SHP77 treated with DMSO at 0.1 percent for 48 hours (cell line): ENCODE data around the gene TMC1.

ENCODE experiments used
- DNase-seq: peaks from one replicate; lab custom pipeline; 2025; lab: John Stamatoyannopoulos, UW

Gene TMC1

DNA sequence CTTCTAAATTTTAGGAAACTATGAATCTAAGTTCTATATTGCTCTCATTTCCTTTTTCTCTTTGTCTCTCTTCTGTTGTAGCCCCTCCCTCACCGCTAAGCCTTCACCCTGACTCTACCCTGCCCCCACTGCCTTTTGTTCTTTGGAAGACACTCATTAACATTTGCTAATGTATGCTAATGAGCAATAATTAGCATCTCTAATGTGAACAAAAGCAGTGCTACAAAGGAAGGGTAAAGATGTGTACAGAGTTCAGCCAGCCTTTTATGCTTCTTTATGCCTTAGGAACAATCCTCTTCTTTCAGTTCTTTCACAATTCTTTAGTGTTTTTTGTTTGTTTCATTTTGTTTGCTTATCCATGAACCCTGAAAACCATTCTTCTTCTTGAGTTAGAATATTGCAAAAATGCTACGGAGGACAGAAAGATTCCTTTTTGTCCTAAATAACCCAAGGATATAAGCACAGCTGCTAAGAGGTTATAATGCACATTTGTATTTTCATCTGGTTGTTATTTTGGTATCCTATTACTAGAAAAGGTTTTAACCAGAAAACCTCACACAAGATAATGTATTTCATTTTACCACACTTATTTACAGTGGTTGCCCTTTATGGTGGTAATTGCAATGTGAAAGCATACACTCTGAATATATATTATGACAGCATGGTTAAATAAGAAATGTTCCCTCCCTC, 159.3 kb downstream of the TMC1 start:
- no peak for DNase-seq

- DNase-seq = no peak
Measured at GRCh38 chr9:72681283-72681630, 159.8 kb downstream of the TMC1 start.

GRCh38 chr9:72684615-72685014, 163.2 kb downstream of the TMC1 start:
- DNase-seq = no peak

DNA sequence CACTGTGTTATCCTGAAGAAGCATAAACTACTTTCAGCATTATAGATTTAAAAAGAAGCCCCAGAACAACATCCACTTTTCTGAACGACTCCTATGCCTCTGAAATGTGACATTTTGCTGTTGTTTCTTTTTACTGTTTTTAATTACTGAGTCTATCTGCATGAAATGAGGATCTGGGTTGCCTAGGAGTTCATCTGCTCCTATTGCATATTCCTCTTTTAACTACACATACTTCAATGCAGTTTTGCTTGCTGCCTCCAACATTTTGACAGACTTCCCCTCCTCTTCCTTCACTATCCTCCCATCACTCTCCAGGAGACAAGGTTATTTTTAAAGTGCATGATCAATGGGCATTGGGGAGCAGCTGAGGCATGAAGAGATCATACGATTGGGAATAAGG, 164.5 kb downstream of the TMC1 start:
- DNase-seq = no peak

GRCh38 chr9:72687331-72687730, 165.9 kb downstream of the TMC1 start:
- DNase-seq = no peak

DNA sequence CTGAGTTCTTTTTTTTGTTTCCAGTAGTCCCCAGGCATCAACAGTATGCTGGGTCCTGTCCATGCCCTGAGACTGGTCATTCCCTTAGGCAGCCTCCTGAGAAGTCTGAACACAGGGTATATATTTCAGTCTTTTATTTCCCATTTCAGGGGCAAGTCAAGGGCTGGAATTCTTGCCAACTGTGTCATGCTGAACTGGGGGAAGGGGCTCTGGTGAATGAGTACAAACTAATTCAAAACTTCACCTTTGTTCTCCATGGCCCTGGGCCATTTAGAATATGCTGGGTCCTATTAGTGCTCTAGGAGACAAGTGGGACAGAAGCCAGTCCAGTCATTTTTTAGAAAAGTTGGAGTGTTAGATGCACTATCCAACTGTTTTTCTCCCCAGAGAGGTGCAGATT, 170.3 kb downstream of the TMC1 start:
- no peak for DNase-seq

DNA sequence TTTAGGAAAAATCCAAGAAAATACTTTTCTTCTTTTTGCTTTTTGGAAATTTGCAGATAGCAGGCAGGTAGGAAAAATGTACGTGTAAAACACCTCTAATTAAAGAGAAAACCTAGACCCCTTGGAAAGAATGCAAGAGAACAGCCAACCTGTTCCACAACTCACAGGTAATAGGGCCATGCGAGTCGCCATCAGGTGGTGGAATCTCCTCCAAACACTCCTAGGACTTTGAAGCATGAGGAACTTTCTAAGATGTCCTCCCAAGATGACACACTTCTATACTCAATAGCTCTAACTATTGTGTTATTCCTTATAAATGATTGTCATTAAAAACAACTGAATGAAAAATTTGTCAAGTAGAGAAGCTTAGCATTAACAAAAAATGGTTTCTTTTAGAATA, 174.0 kb downstream of the TMC1 start:
- no peak for DNase-seq

DNA sequence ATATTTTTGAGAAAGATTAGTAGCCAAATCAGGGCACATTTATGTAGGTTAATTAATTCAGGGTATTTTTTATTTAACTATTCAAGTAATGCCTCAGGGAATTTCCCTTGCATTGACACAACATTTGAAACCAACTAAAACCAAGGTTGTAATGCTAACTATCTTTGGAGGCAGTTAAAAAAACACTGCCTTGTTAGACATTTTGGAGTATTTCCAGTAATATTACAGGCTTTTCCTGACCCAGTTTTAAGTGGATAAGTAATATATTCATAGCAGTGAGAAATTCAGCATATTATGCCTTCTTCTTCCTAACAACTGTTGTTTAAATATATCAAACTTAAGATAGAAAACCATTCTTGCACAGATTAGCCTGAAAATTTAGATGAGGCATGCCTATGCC, 175.1 kb downstream of the TMC1 start:
- no peak for DNase-seq

GRCh38 chr9:72701510-72701909, 180.1 kb downstream of the TMC1 start:
- no peak for DNase-seq

- DNase-seq = no peak
Measured at GRCh38 chr9:72703574-72703973, 182.2 kb downstream of the TMC1 start.

DNA sequence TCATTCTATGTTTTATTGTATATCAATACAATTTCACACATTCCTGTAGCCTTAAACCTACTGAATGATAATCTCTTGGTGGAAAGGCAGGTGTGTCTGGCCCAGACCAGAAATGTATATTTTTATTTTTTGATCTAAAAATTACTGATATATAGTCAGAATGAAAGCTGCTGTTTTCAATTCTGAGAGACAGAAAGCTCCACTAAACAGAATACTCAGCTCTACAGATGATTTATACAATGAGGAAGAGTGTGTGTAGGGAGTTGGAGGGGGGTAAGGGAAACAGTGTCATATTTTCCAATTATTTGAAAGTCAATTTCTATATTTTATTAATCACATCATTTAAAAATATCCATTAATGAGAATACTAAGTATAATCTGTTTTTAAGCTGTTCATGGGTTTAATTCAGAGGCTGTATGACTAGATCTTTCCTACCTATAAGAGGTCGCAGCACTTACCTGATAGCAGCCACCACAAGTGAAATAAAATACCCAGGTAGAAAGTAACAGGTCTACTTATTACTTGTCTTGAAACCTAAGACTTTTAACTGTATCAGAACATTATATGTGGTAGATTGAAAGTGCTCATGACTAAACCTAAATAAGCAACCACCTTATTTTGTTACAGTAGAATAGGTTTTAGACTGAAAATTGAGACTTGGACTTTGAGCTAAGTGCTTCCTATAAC, 183.4 kb downstream of the TMC1 start:
- no peak for DNase-seq

DNA sequence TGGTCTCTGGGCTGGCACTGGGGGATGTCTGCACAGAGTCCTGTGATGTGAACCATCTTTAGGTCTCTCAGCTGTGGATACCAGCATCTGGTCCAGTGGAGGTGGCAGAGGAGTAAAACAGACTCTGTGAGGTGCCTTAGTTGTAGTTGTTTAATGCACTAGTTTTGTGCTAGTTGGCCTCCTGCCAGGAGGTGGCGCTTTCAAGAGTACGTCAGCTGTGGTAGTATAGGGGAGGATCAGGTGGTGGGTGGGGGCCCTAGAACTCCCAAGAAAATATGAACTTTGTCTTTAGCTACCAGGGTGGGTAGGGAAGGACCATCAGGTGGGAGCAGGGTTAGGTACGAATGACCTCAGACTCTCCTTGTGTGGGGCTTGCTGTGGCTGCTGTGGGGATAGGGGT, 197.1 kb downstream of the TMC1 start:
- DNase-seq = no peak

DNA sequence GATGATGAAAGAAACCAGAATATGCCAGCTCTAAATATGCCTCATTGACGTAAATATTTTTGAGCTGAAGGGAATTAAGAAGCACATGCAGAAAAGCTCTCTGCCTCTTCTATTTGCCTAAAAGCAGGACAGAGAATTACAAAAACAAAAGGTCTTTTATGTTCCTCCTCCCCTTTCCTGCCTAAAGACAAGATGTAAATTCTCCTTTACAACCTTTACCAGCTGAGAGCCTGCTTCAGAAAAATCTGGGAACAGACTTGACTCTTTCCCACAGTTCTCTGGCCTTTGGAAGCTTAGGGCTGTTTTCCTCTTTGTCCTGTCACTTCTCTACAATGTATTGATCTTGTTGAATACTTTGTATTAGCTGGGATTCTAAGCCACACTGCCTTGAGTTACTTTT, 199.7 kb downstream of the TMC1 start:
- DNase-seq = no peak

- DNase-seq = no peak
Measured at GRCh38 chr9:72726947-72727346, 205.5 kb downstream of the TMC1 start.

DNA sequence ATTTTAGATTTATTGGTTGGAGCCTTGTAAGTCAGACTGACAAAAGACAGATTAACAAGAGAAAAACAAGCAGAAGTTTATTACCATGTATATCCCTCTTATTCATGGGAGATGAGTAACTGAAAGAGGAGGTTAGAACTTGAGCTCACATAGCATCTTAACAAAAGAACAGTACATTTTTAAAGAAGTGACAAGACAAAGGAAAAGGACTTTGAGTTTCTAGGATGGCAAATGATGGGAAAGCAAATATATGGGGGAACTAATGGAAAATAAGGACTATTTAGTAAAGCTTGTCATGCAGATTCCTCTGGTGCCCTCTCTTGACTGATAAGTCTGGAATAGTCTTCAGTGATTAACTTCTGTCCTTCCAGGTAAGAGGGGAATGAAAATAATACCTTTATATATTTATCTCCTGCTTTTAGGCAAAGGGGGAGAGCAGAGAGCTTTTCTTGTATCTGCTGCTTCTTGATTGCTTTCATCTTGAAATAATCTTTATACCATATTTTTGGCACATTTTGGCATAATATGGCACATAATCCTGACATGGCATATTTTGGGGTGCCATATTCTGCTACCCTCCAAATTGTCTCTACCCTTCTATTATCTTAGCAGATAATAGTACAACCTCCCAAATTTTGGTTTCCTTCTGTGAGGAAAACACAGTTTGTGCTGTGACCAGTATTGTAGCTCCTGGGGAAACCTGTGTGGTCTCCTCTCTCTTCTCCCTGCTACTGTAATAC, 206.8 kb downstream of the TMC1 start:
- no peak for DNase-seq

DNA sequence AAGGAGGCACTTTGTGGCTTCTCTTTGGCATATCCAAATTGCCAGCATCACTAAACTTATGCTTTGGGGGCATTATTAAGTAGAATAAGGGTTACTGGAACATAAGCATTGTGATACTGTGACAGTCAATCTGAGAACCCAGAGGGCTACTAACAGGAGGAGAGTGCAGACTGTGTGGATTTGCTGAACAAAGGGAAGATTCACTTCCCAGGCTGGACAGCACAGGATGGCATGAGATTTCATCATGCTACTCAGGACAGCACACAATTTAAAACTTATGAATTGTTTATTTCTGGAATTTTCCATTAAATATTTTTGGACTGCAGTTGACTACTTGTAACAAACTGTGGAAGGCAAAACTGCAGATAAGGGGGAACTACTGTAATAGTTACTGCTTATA, 212.5 kb downstream of the TMC1 start:
- DNase-seq = no peak

- no peak for DNase-seq
Measured at GRCh38 chr9:72734631-72735030, 213.2 kb downstream of the TMC1 start.

GRCh38 chr9:72743836-72744235, 222.4 kb downstream of the TMC1 start:
- DNase-seq = no peak

DNA sequence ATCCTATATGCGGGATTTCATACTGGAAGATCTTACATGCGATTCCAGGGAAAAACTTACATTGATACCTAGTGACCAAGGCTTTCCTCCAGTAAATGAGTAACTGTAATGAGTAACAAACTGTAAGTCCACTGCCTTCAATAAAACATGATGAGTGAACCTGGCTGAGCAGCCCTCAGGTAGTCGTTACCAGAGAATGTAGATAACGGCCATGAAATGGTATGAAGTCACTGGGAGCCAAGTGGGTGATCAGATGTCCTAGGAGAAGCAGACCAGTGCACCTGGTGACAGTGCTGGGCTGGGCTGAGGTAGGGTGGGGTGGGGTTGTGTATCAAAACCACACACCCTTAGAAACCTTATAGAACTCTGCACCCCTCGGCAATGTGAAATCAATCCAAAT, 227.9 kb downstream of the TMC1 start:
- no peak for DNase-seq

DNA sequence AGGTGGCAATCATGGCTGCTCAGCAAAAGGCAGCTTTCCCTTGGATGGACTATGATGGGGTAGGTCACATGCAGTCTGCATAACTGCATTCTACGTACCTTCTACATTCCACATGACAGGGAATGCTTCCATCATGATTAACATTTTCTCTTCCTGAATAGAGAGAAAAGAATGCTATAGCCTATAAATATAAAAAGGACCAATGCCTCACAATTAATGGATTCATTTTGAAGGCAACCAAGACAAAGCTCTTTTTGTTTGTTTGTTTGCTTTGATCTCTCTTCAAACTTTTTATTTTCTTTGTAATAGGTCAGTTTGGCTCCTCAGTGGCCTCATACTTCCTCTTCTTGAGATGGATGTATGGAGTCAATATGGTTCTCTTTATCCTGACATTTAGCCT, 230.1 kb downstream of the TMC1 start:
- DNase-seq = no peak

- DNase-seq = no peak
Measured at GRCh38 chr9:72753266-72753893, 232.0 kb downstream of the TMC1 start.

DNA sequence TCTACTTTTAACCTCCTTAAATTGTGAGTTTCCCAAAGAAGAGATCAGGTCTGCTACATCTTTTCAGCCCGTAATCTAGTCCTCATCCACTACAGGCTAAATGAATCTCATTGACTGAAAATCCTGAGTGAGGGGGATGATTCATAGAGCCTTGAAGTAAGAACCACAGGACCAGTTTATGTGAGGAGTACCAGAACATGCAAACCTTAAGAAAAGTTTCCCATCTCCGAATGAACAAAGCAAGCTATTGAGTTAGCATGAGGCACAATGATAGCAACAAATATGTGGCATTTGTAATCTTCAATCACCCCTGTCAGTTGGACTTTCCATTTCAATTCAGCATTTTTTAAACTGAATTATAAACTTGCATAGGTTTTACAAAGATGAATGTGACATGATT, 234.4 kb downstream of the TMC1 start:
- DNase-seq = no peak

DNA sequence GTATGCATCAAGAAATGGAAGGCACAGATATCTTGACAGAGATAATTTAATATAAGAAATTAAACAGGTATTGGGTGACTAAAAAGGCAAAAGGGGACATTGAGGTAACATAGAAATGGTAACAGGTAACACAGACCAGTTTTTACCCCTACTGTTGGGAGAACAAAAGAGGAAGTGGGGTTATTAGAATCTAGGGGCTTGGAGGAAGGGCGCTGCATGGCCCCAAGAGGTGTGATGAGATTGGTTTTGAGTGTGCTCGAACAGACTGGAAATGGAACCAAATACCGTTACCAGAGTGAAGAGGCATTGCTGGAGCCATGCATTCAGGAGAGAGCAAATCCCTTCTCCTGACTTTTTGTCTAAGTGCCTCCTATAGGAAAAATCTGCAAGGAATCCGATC, 237.5 kb downstream of the TMC1 start:
- DNase-seq = no peak
